ENCODE data around the gene GSTM3. TPM values are rescaled to one million over a fixed set of nuclear protein-coding genes. Genes with fewer than 3 reads are reported as not detected.
A peak's percentile ranks its signal among the peaks of the same experiment; 100 is the strongest.
"Not testable (repeated sequence)": the region's sequence is repeated elsewhere in the genome, so short reads cannot be mapped to it uniquely, and the experiment has no call there.

Gene GSTM3
- total RNA-seq, 2 experiments from 2014 or later: 14.8 to 15.4 TPM

DNA sequence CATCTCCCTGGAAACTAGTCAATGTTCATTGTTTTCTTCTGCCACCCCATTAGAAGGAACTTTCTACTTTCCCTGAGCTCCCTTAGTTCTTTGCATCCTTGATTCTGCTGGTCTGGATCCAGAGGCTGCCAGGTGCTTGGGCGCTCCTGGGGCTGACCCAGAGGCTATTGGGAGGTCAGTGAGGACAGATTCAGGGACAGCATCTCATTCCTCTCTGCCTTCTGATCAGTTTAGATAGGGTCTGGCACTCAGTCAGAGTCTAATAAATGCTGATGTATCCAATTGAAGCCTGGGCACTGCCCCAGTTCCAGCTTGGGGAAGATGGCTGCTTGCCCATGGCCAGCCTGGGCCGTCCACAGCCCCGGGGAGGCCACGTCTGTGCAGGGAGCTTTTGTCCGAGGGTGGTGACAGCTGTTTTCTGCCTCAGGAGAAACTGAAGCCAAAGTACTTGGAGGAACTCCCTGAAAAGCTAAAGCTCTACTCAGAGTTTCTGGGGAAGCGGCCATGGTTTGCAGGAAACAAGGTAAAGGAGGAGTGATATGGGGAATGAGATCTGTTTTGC is 50.9 kb downstream of the GSTM3 start:
- H3K9me3 Mint-ChIP-seq: no peaks in the 10 kb centered on the region
- Histone ChIP-seq H3K9me3 (ENCODE audit: control insufficient read depth in 1 of 2, insufficient read depth in 1 of 2, low read length in 2 of 2) (no peaks in the 10 kb centered on the region), H3K27ac (ENCODE audit: low read depth in 1 of 2, low read length in 2 of 2) (no peak overlapping the region), H3K4me3 (ENCODE audit: low read length) (no peak overlapping the region), H3K36me3 (ENCODE audit: insufficient read depth, low read length) (no peaks in the 10 kb centered on the region), H3K4me1 (ENCODE audit: insufficient read depth, low read length) (no peaks in the 10 kb centered on the region), H3K27me3 (ENCODE audit: control insufficient read depth in 1 of 2, insufficient read depth in 2 of 2, low read length in 2 of 2) (no peaks in the 10 kb centered on the region)
- no peaks in the 10 kb centered on the region for H3K27me3 Mint-ChIP-seq
- DNase-seq (no peak), ATAC-seq (ENCODE audit: poor library complexity) (no peak)
- POLR2A ChIA-PET: no interaction called here
- peak overlapping the region; percentile 95 for H3K4me3 Mint-ChIP-seq
- H3K27ac Mint-ChIP-seq: peak overlapping the region; percentile 51
- CTCF ChIA-PET: no interaction called here
- H3K36me3 Mint-ChIP-seq (ENCODE audit: low read depth): peaks cover 34% of the 10 kb centered on the region
- H3K4me1 Mint-ChIP-seq (ENCODE audit: low read depth): peaks cover 23% of the 10 kb centered on the region
- TF ChIP-seq, protein P1, sequence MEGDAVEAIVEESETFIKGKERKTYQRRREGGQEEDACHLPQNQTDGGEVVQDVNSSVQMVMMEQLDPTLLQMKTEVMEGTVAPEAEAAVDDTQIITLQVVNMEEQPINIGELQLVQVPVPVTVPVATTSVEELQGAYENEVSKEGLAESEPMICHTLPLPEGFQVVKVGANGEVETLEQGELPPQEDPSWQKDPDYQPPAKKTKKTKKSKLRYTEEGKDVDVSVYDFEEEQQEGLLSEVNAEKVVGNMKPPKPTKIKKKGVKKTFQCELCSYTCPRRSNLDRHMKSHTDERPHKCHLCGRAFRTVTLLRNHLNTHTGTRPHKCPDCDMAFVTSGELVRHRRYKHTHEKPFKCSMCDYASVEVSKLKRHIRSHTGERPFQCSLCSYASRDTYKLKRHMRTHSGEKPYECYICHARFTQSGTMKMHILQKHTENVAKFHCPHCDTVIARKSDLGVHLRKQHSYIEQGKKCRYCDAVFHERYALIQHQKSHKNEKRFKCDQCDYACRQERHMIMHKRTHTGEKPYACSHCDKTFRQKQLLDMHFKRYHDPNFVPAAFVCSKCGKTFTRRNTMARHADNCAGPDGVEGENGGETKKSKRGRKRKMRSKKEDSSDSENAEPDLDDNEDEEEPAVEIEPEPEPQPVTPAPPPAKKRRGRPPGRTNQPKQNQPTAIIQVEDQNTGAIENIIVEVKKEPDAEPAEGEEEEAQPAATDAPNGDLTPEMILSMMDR (IDR thresholded peaks at IDR 0.05): no peak
- intact Hi-C loops (cut with DNase I, micrococcal nuclease): loop anchor here (2.0 to 5.0 kb wide), 5 partner anchors 47 to 292 kb away; partner anchors contain the start of gene AHCYL1 (in 1 of the 2)

DNA sequence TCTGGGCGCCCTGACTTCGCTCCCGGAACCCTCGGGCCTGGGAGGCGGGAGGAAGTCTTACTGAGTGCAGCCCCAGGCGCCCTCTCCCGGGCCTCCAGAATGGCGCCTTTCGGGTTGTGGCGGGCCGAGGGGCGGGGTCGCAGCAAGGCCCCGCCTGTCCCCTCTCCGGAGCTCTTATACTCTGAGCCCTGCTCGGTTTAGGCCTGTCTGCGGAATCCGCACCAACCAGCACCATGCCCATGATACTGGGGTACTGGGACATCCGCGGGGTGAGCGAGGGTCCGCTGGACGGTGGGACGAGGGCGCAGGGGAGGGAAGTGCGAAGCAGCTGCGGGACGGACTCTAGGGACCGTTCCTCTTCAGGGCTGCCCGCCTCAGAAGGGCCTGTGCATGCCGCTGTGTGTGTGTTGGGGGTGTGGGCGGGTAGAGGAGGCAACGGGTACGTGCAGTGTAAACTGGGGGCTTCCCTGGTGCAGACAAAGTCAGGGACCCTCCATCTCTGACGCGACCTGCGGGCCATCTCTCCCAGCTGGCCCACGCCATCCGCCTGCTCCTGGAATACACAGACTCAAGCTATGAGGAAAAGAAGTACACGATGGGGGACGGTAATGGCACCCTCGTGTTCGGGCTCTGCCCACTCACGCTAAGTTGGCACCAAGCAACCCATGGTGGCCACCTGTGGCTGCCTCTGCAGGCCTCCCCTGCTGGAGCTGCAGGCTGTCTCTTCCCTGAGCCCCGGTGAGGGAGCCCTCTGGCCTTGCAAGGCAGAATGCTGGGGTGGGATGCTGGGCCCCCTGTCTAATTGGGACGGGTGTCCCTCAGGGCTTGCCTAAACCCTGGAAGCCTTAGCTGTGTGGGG is 53.0 kb downstream of the GSTM3 start, which contains the start of gene GSTM1:
TSS of gene GSTM1 (plus strand) at position 177 of the 859 bp plus-strand sequence. CDS start at position 234, 57 bp downstream.
- Mint-ChIP-seq H3K36me3 (ENCODE audit: low read depth) (peaks cover 33% of the 10 kb centered on the region), H3K4me1 (ENCODE audit: low read depth) (peaks cover 23% of the 10 kb centered on the region), H3K4me3 (peak within 1 kb of the TSS; percentile 95), H3K27ac (peak within 1 kb of the TSS; percentile 86), H3K9me3 (no peaks in the 10 kb centered on the region), H3K27me3 (no peaks in the 10 kb centered on the region)
- no peaks in the 10 kb centered on the region for H3K36me3 ChIP-seq (ENCODE audit: insufficient read depth, low read length)
- intact Hi-C loops (cut with DNase I, micrococcal nuclease): loop anchor here (2.0 to 5.0 kb wide), 5 partner anchors 46 to 294 kb away; partner anchors contain the start of gene AHCYL1 (in 1 of the 2)
- ChIA-PET CTCF (no interaction called here), POLR2A (interaction anchor here (0.8 to 2.3 kb wide), 16 partner anchors 18 to 651 kb away, joined by 3 to 28 read pairs (median 5); partner anchors contain the start of genes AHCYL1, ATXN7L2, GNAI3 and GSTM2)
- ATAC-seq (ENCODE audit: poor library complexity) (peak; percentile 99), DNase-seq (peak in 9 of 14 experiments; percentile 59 to 87 (median 79))
- TF ChIP-seq, protein P1 (IDR thresholded peaks at IDR 0.05): peak; percentile 63
- H3K4me1 ChIP-seq (ENCODE audit: insufficient read depth, low read length): no peaks in the 10 kb centered on the region
- no peaks in the 10 kb centered on the region for H3K27me3 ChIP-seq (ENCODE audit: control insufficient read depth in 1 of 2, insufficient read depth in 2 of 2, low read length in 2 of 2)
- H3K4me3 ChIP-seq (ENCODE audit: low read length): peak within 1 kb of the TSS; percentile 67
- H3K9me3 ChIP-seq (ENCODE audit: control insufficient read depth in 1 of 2, insufficient read depth in 1 of 2, low read length in 2 of 2): no peaks in the 10 kb centered on the region
- H3K27ac ChIP-seq (ENCODE audit: low read depth in 1 of 2, low read length in 2 of 2): no peak within 1 kb of the TSS

DNA sequence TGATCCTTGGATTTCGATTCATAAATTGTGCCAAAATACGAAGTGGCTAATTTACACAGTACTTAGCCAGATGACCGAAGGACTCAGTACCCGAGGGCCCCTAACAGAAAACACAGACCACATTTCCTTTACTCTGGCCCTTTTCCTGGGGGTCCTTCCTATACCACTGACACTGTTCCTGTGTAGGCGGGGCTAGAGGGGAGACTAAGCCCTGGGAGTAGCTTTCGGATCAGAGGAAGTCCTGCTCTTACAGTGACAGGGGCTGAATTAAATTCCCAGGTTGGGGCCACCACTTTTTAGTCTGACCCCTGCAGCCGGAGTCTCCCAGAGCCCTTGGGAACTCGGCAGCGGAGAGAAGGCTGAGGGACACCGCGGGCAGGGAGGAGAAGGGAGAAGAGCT is 53.7 kb downstream of the GSTM3 start:
- POLR2A ChIA-PET: interaction anchor here (0.8 to 2.3 kb wide), 14 partner anchors 17 to 645 kb away, joined by 3 to 28 read pairs (median 4); partner anchors contain the start of genes AHCYL1, ATXN7L2, GNAI3 and GSTM2
- ATAC-seq (ENCODE audit: poor library complexity); H3K9me3 Mint-ChIP-seq; H3K36me3 ChIP-seq (ENCODE audit: insufficient read depth, low read length); H3K4me1 ChIP-seq (ENCODE audit: insufficient read depth, low read length); H3K27ac ChIP-seq (ENCODE audit: low read depth in 1 of 2, low read length in 2 of 2); H3K27me3 Mint-ChIP-seq; H3K9me3 ChIP-seq (ENCODE audit: control insufficient read depth in 1 of 2, insufficient read depth in 1 of 2, low read length in 2 of 2); H3K27me3 ChIP-seq (ENCODE audit: control insufficient read depth in 1 of 2, insufficient read depth in 2 of 2, low read length in 2 of 2); CTCF ChIA-PET: not testable (repeated sequence)
- H3K4me3 ChIP-seq (ENCODE audit: low read length): peak overlapping the region; percentile 67
- H3K27ac Mint-ChIP-seq: peak overlapping the region; percentile 86
- H3K36me3 Mint-ChIP-seq (ENCODE audit: low read depth): peaks cover 27% of the 10 kb centered on the region
- DNase-seq: peak in 1 of 14 experiments; percentile 0
- intact Hi-C loops (cut with DNase I, micrococcal nuclease): loop anchor here (2.0 to 5.0 kb wide), 4 partner anchors 45 to 295 kb away; partner anchors contain the start of gene AHCYL1 (in 1 of the 2)
- H3K4me3 Mint-ChIP-seq: peak overlapping the region; percentile 95
- H3K4me1 Mint-ChIP-seq (ENCODE audit: low read depth): peaks cover 23% of the 10 kb centered on the region

DNA sequence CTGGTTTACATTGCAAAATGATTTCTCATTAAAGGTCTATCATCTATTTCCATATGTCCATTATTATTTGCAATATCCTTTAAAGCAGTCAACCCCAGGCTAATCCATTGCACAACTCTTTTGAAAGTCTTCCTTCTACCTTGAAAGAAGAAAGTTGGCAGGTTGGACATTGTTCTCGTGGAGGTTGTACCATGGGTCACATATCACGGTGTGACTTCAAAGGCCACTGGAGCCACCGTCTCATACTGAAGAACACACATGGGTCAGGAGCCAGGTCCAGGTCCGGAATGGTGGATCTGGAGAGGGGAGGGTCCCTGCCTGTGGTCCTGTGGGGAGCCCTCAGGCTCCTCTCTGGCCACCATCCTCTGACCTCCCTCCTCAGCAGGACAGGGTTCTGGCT is 54.9 kb downstream of the GSTM3 start:
- H3K9me3 ChIP-seq (ENCODE audit: control insufficient read depth in 1 of 2, insufficient read depth in 1 of 2, low read length in 2 of 2); H3K4me3 Mint-ChIP-seq; H3K36me3 ChIP-seq (ENCODE audit: insufficient read depth, low read length); H3K27me3 ChIP-seq (ENCODE audit: control insufficient read depth in 1 of 2, insufficient read depth in 2 of 2, low read length in 2 of 2); DNase-seq; ATAC-seq (ENCODE audit: poor library complexity); CTCF ChIA-PET; H3K4me3 ChIP-seq (ENCODE audit: low read length); H3K4me1 ChIP-seq (ENCODE audit: insufficient read depth, low read length); POLR2A ChIA-PET; H3K27ac Mint-ChIP-seq; H3K27ac ChIP-seq (ENCODE audit: low read depth in 1 of 2, low read length in 2 of 2); H3K27me3 Mint-ChIP-seq; H3K9me3 Mint-ChIP-seq: not testable (repeated sequence)
- H3K4me1 Mint-ChIP-seq (ENCODE audit: low read depth): peaks cover 23% of the 10 kb centered on the region
- H3K36me3 Mint-ChIP-seq (ENCODE audit: low read depth): peaks cover 21% of the 10 kb centered on the region
- intact Hi-C loops (cut with DNase I, micrococcal nuclease): loop anchor here (2.0 to 5.0 kb wide), 4 partner anchors 44 to 296 kb away; partner anchors contain the start of gene AHCYL1 (in 1 of the 2)

DNA sequence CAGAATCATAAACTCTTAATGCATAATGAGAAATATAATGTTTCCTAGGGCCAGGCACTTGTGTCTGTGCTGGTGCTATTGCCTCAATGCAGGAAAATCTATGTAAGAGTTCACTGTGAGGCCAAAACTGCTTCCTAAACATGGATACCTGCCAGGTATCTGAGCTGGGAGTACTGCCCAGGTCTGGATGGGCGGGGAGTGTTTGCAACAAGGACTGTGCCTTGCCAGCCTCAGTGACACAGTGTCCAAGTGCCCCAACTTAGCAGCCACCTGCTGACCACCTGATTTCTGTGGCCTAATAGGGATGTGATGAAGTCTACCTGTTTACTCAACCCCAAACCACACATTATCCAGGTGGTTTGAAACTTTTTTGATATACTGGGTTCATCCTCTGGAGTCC is 55.4 kb downstream of the GSTM3 start:
- H3K9me3 Mint-ChIP-seq; H3K4me3 Mint-ChIP-seq; H3K4me1 ChIP-seq (ENCODE audit: insufficient read depth, low read length); DNase-seq; ATAC-seq (ENCODE audit: poor library complexity); H3K27ac Mint-ChIP-seq; H3K27ac ChIP-seq (ENCODE audit: low read depth in 1 of 2, low read length in 2 of 2); H3K4me3 ChIP-seq (ENCODE audit: low read length); H3K9me3 ChIP-seq (ENCODE audit: control insufficient read depth in 1 of 2, insufficient read depth in 1 of 2, low read length in 2 of 2); CTCF ChIA-PET; POLR2A ChIA-PET; H3K27me3 Mint-ChIP-seq; H3K27me3 ChIP-seq (ENCODE audit: control insufficient read depth in 1 of 2, insufficient read depth in 2 of 2, low read length in 2 of 2); H3K36me3 ChIP-seq (ENCODE audit: insufficient read depth, low read length): not testable (repeated sequence)
- Mint-ChIP-seq H3K36me3 (ENCODE audit: low read depth) (peaks cover 17% of the 10 kb centered on the region), H3K4me1 (ENCODE audit: low read depth) (peaks cover 23% of the 10 kb centered on the region)
- intact Hi-C loops (cut with DNase I, micrococcal nuclease): loop anchor here (5.0 kb wide), 3 partner anchors 43 to 297 kb away; partner anchors contain the start of gene AHCYL1 (in 1 of the 2)

Measured in CD4-positive, alpha-beta T cell (primary cell).